H1 (cell line): ENCODE measurements around the gene INPP4B. TPM values are rescaled to one million over a fixed set of nuclear protein-coding genes. Genes with fewer than 3 reads are reported as not detected.

Experiments
- ATF2 ChIP-seq: IDR thresholded peaks from 2 replicates; pipeline ENCODE4 v1.6.1; 2012; ENCODE audit warnings: low read length, inconsistent platforms
- CEBPB ChIP-seq: IDR thresholded peaks from 2 replicates; pipeline ENCODE4 v1.6.1; 2012; ENCODE audit warnings: low read depth, low read length
- FOSL1 ChIP-seq: IDR thresholded peaks from 2 replicates; pipeline ENCODE4 v1.6.1; 2011; ENCODE audit warnings: mild to moderate bottlenecking, low read depth, low read length, moderate library complexity; ENCODE audit not compliant: insufficient read depth
- KDM5A ChIP-seq: fragments of 200-600 bp; IDR thresholded peaks from 2 replicates; pipeline ENCODE4 v1.7.1; 2012; ENCODE audit warnings: mild to moderate bottlenecking, low read length, inconsistent platforms, mixed read lengths
- POU5F1 ChIP-seq: IDR thresholded peaks from 2 replicates; pipeline ENCODE4 v1.6.1; 2011; ENCODE audit warnings: low read depth, mild to moderate bottlenecking, low read length, moderate library complexity
- TAF7 ChIP-seq: optimal IDR thresholded peaks from 2 replicates; pipeline ENCODE3; 2011; ENCODE audit warnings: low read depth, mild to moderate bottlenecking, inconsistent platforms, low read length, moderate library complexity, borderline replicate concordance
- TEAD4 ChIP-seq: IDR thresholded peaks from 2 replicates; pipeline ENCODE4 v1.6.1; 2012; ENCODE audit warnings: low read depth, low read length, inconsistent platforms, mixed read lengths
- polyA plus RNA-seq, 7 experiments: library from polyadenylated mRNA; depleted of rRNA in 3 of 7; stranded (reverse) in 5 of 7; unstranded in 2 of 7; fragments of >200 nt in 5 of 7; fragments of 200-250 nt in 2 of 7; gene quantifications; 1 replicate in 5 of 7; 2 replicates in 1 of 7; 4 replicates in 1 of 7; pipeline versions ENCODE4 v1.2.1 to v1.2.3, GENCODE V29; 2011 to 2013; ENCODE audit warnings: missing spikeins in 2 of 7, mixed read lengths in 2 of 7
- total RNA-seq: library from RNA; stranded (reverse); fragmentation: NEBNext Ultra II Directional; extraction: Animal tissue kit (Norgen Biotek cat#: 25700); gene quantifications from 2 replicates; pipeline ENCODE4 v1.2.1, GENCODE V29; 2021

INPP4B gene
- total and polyA plus RNA-seq, 2 of the 8 experiments (the other 6 are each of a cell fraction or from before 2014, with no cell fraction given), result 0.11 to 0.54 TPM

DNA sequence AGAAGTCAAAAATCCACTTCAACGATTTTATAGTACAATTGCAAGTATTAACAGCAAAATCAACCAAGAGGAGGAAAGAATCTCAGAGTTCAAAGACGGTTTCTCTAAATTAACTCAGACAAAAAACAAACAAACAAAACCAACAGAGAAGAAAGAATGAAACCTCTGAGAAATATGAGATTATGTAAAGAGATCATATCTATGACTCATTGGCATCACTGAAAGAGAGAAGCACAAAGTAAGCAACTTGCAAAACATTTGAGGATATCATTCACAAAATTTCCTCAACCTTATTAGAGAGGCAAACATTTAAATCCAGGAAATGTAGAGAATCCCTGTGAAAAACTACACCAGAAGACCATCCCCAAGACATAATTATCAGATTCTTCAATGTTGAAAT lies 370.4 kb downstream of the INPP4B start (continued):
- TF ChIP-seq ATF2 (no peak), CEBPB (no peak), KDM5A (no peak), POU5F1 (no peak), FOSL1 (no peak), TEAD4 (no peak), TAF7 (no peak)
- TF ChIP-seq, all 59 proteins: peak for 0
